Right lung (tissue), 10 donors: Measurements from ENCODE around the gene TAS2R8. TPM values are rescaled to one million over a fixed set of nuclear protein-coding genes. Genes with fewer than 3 reads are reported as not detected.
"Not testable (repeated sequence)": the region's sequence is repeated elsewhere in the genome, so short reads cannot be mapped to it uniquely, and the experiment has no call there.

Experiments
- DNase-seq, 2 donors: peaks; one replicate each; pipeline ENCODE4 v3.0.0-alpha.2; 2013
- long read RNA-seq, 8 donors: transcript quantifications; one replicate each; lab custom pipeline, GENCODE V29; 2026
- polyA plus RNA-seq, 5 donors: library from polyadenylated mRNA; unstranded; fragments of 120-200 nt; gene quantifications; one replicate each; pipeline versions ENCODE4 v1.2.1 to v1.2.3, GENCODE V29; 2013; ENCODE audit warnings: inconsistent platforms in 1 of 5, low replicate concordance in 1 of 5; ENCODE audit not compliant: insufficient read length in 5 of 5, insufficient read depth in 1 of 5

Gene TAS2R8
- polyA plus RNA-seq: not detected
- long read RNA-seq, donor 1: 0 reads
- long read RNA-seq, donor 2: 0 reads
- long read RNA-seq, donor 3: 0 reads
- long read RNA-seq, donor 4: 0 reads
- long read RNA-seq, donor 5: 0 reads
- long read RNA-seq, donor 6: 0 reads
- long read RNA-seq, donor 7: 0 reads
- long read RNA-seq, donor 8: 0 reads

DNA sequence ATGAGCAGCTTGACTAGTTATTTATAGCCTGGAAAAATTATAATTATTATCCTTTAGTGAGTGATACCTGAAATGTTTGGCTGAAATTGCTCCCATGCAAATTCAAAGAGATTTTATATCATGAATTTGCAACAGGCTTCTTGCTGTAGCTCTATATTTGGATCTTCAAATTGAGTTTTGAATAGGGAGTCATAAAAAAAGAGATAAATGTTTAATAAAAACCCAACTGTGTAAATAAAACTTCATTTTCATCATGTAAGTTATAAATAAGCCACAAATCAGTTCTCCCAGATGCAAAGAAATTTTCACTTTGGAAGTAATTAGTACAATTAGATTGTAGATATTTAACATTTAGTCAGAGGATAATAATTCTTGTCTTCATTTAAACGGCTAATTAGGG lies at the start of gene TAS2R8:
TAS2R8 (minus strand) TSS at position 101 of the 400 bp plus-strand sequence. CDS start 306 bp downstream, outside the sequence.
- no peak for DNase-seq

DNA sequence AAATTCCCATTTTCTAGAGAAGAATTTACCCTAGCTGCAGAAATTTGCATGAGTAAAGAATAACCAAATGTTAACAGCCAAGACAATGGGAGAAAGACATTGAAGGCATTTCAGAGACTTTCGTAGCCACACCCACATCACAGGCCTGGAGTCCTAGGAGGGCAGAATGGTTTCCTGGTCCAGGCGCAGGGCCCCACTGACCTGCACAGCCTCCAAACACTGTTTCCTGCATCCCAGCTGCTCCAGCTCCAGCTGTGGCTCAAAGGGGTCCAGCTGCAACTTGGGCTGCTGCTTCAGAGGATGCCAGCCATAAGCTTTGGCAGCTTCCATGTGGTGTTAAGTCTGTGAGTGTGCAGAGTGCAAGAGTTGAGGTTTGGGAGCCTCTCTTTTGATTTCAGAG lies 48.7 kb upstream of the TAS2R8 start:
- no peak for DNase-seq

- no peak for DNase-seq
Measured at GRCh38 chr12:10853776-10854175, 46.7 kb upstream of the TAS2R8 start.

DNA sequence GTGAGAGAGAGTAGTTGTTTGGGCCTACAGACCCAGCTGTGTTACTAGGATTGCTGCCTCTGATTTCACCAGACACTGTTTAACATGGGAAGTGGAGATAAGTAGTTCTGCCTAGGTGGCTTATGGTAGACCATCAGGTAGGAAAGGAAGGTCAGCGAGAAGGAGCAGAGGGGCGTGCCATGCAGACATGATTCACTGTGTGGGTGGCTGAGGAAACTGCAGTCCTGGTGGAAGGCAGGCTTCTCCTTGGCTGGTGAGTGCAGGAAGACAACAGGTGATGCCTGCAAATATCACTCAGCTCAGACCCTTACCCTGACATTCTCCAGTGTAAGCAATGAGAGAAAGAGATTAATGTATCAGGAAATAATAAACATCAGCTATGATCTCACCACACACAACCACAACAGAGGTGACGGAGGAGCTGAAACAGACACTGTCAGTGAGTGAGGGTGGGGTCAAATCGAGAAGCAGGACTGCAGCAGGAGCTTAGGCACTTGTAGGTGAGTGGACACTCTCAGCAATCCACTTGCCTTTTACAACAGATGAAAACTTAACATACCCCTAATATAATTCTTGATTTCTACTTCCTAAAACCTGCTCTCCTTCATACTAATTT lies 44.3 kb upstream of the TAS2R8 start:
- DNase-seq: no peak

DNA sequence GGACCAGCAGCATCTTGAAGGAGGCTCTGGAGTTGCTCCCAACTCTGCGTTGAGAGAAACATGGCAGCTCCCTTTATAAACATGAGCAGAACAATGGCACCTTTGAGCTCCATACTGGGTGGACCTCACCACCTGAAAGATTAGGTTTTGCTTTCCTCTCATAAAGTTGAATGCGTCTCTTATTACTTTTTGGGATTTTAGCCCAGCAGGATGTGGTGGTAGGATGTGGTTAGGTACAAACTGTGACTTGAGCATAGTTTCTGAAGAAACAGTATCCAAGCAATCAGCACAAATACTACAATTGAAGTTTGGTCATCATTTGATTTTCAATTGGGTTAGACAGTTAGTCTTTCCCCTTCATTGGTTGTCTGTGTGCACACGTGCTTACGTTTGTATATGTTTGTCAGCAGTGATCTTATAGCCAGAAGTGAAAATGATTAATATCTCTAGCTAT lies 42.4 kb upstream of the TAS2R8 start, which contains the start of gene PRR4:
PRR4 (minus strand) TSS at position 51 of the 454 bp plus-strand sequence; CDS start at position 13, 38 bp downstream.
- no peak for DNase-seq

DNA sequence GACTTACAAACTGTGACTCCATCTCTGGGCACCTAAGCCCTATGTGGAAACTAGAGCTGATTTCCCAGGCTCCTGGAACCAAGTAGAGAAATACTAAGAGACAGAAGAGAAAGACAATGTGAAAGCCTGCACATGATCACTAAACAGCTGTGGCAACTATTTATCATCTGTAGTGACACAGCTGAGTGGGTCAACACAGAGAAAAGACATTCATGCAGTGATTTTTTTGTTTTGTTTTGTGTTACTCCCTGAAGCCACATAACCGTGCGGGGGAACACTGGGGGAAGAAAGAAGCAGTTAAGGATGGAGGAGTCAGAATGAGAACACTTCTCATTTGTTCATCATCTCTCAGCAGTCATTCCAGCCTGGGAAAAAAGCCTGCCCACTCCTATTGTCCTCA lies 40.7 kb upstream of the TAS2R8 start:
- DNase-seq: no peak

DNA sequence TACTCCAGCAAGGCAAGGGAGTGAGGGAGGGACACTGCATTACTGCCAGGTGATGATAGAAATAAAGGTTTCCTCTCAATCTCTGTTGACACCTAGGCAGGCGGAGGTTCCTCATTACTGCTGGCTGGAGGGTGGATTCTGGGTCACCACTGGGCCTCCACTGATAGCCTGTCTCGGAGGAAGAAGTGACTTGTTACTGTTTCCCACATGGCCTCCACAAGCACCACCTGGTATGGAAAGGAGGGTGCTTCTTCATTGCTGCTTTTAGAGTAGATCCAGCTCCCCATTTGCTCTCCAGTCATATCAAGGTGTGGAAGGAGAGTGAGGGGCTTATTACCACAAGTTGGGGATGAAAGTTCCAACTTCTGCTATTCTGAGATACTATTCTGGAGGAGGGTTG lies 35.8 kb upstream of the TAS2R8 start:
- DNase-seq: no peak

DNA sequence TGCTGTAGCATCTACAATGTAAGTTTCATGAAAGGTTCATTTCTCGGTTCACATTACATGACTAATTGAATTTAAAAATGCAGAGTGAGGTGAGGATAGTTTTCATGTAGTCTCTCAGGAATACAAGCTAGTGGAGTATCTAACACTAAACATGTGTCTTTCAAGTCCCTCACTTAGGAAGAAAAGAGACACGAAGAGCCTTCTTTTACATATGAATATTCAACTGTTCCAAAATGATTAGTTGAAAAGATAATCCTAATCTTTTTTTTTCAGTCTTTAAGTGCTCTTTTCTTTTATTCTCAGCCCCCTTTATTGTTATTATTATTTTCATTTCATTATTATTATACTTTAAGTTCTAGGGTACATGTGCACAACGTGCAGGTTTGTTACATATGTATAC lies 31.4 kb upstream of the TAS2R8 start:
- DNase-seq: no peak

- DNase-seq: no peak
Measured at GRCh38 chr12:10829994-10830393, 22.9 kb upstream of the TAS2R8 start.

- no peak for DNase-seq
Measured at GRCh38 chr12:10826258-10826657, 19.2 kb upstream of the TAS2R8 start, which contains the start of gene TAS2R10. Gene TAS2R10 (minus strand): TSS chr12:10826358. CDS start chr12:10826269, 89 bp downstream.

GRCh38 chr12:10824957-10825356 lies 17.9 kb upstream of the TAS2R8 start:
- DNase-seq: no peak

DNA sequence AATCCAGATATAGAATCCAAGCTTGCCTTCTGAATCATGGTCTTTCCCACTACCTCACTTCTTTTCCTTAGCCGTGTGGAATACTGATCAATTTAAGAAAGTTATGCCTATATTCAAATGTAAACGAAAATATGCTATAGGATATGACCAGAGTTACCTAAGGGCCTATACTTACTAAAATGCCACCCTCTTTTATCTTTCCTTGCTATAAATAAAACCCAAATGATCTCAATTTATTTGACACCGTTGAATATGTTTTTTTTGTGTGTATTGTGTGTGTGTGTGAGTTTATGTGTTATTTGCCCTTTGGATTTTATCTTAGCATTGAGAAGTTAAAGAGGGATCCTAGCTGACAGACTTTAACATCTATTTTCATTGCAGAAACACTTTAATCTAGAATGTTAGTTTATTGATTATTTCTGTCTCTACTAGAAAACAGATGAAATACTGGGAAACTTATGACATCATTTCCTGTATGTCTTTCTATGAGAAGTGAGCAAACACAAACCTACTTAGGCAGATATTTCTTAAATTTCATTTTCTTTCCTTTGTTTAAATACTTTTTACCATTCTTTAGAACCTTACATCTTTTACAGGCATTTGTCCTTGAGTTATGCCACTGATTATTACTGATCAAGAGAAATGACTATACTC lies 4.9 kb upstream of the TAS2R8 start:
- no peak for DNase-seq

GRCh38 chr12:10810068-10810467 lies 3.0 kb upstream of the TAS2R8 start, which contains the start of gene TAS2R9:
Gene TAS2R9 (minus strand): TSS chr12:10810168. CDS start chr12:10810075, 93 bp downstream.
- no peak for DNase-seq

GRCh38 chr12:10802587-10802986 lies 4.5 kb downstream of the TAS2R8 start, which contains the start of gene TAS2R7:
Gene TAS2R7 (minus strand): TSS chr12:10802627. CDS start chr12:10802570, 57 bp downstream.
- no peak for DNase-seq

DNA sequence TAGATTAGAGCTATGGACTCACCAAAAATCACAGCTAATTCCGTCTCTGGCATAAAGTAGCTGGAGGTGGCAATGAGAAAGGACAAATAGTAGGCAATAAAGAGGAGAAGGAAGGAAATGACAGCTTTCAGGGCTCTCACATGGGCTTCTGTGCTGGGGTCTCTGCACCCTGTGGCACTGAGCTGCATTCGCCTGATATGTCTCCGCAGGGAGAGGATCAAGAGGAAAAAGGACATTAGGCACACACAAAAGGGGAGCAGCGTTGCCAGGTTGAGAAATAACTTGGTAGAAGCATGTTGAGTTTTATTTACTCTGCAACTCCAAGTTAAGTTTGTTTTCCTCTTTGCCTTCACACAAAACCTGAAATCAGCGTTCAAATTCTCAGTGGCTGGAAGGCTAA lies 5.3 kb downstream of the TAS2R8 start:
- DNase-seq: no peak

DNA sequence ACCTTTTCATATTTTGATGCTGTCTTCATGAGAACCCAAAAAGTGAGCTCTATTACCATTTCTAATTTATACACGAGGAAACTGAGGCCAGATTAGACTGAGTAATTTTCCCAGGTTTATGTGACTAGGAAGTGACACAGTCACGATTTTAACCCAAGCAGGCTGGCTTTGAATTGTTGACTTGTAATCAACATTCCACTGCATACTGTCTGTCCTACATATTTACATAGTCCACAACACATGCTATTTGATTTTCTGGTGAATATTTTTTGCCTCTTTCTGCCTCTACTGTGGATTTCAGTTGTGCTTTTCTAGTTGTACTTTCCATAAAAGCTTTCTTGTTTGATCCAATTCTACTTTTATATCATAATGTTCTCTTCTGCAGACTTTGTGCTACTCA lies 12.9 kb downstream of the TAS2R8 start:
- DNase-seq: no peak

DNA sequence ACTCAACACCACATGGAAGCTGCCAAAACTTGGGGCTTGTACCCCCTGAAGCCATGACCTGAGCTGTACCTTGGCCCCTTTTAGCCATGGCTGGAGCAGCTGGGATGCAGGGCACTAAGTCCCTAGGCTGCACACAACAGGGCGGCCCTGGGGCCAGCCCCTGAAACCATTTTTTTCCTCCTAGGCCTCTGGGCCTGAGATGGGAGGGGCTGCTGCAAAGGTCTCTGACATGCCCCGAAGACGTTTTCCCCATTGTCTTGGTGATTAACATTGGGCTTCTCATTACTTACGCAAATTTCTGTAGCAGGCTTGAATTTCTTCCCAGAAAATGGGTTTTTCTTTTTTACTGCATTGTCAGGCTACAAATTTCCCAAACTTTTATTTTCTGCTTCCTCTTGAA lies 15.3 kb downstream of the TAS2R8 start:
- not testable (repeated sequence) for DNase-seq

- DNase-seq: no peak
Measured at GRCh38 chr12:10783252-10783651, 23.8 kb downstream of the TAS2R8 start.

- DNase-seq: no peak
Measured at GRCh38 chr12:10779103-10779502, 28.0 kb downstream of the TAS2R8 start.

- DNase-seq: peak; percentile 23 to 25
Measured at GRCh38 chr12:10771132-10771733, 35.9 kb downstream of the TAS2R8 start.

GRCh38 chr12:10759657-10760056 lies 47.4 kb downstream of the TAS2R8 start:
- no peak for DNase-seq

- DNase-seq: no peak
Measured at GRCh38 chr12:10756194-10756593, 50.9 kb downstream of the TAS2R8 start.
